HepG2 (cell line): ENCODE data around the gene GGACT. TPM values are rescaled to one million over a fixed set of nuclear protein-coding genes. Genes with fewer than 3 reads are reported as not detected.

ENCODE experiments used
- AKNA ChIP-seq: sonication (generic); formaldehyde crosslinking; IDR thresholded peaks from 2 replicates; pipeline ENCODE4 v1.4.0; 2020; ENCODE audit warnings: missing genetic modification reagents, borderline replicate concordance
- EED ChIP-seq: sonication (generic); formaldehyde crosslinking; IDR thresholded peaks from 2 replicates; pipeline ENCODE4 v1.5.0; 2020; ENCODE audit warnings: mild to moderate bottlenecking, missing genetic modification reagents
- GMEB2 ChIP-seq: IDR thresholded peaks from 2 replicates; pipeline ENCODE4 v1.6.1; 2016; ENCODE audit warnings: missing biosample characterization, missing genetic modification reagents, low read depth
- GPN1 ChIP-seq: sonication (generic); formaldehyde crosslinking; IDR thresholded peaks from 2 replicates; pipeline ENCODE4 v1.5.1; 2020; ENCODE audit warnings: missing genetic modification reagents, borderline replicate concordance
- HMGXB4 ChIP-seq, 2 experiments: sonication (generic) in 1 of 2; formaldehyde crosslinking in 1 of 2; IDR thresholded peaks; 2 replicates each; pipeline versions ENCODE4 v1.4.0 to v1.6.1; 2018 to 2020; ENCODE audit warnings: missing genetic modification reagents in 2 of 2, borderline replicate concordance in 1 of 2, low read depth in 1 of 2, mild to moderate bottlenecking in 1 of 2, missing biosample characterization in 1 of 2
- KDM6A ChIP-seq: IDR thresholded peaks from 2 replicates; pipeline ENCODE4 v1.6.1; 2016; ENCODE audit warnings: low read depth
- NFE2 ChIP-seq: sonication (generic); formaldehyde crosslinking; IDR thresholded peaks from 2 replicates; pipeline ENCODE4 v1.4.0; 2020; ENCODE audit warnings: missing genetic modification reagents
- PHF20 ChIP-seq: sonication (generic); formaldehyde crosslinking; IDR thresholded peaks from 2 replicates; pipeline ENCODE4 v1.5.0; 2020; ENCODE audit warnings: mild to moderate bottlenecking, missing genetic modification reagents
- SATB2 ChIP-seq: sonication (generic); formaldehyde crosslinking; IDR thresholded peaks from 2 replicates; pipeline ENCODE4 v1.5.0; 2020; ENCODE audit warnings: missing genetic modification reagents
- ZBTB25 ChIP-seq: IDR thresholded peaks from 2 replicates; pipeline ENCODE4 v1.6.1; 2018; ENCODE audit warnings: missing genetic modification reagents
- ZBTB7B ChIP-seq: sonication (generic); formaldehyde crosslinking; IDR thresholded peaks from 2 replicates; pipeline ENCODE4 v1.4.0; 2020; ENCODE audit warnings: missing genetic modification reagents
- ZNF274 ChIP-seq: sonication (generic); formaldehyde crosslinking; IDR thresholded peaks from 2 replicates; pipeline ENCODE4 v1.5.1; 2020; ENCODE audit warnings: mild to moderate bottlenecking, missing genetic modification reagents
- ZNF609 ChIP-seq: sonication (generic); formaldehyde crosslinking; IDR thresholded peaks from 2 replicates; pipeline ENCODE4 v1.4.0; 2020; ENCODE audit warnings: mild to moderate bottlenecking, missing genetic modification reagents, borderline replicate concordance
- ZNF629 ChIP-seq: sonication (generic); formaldehyde crosslinking; conservative IDR thresholded peaks from 2 replicates; pipeline ENCODE4 v1.5.0; 2020; ENCODE audit warnings: missing genetic modification reagents
- polyA plus RNA-seq, 8 experiments: library from polyadenylated mRNA; depleted of rRNA in 3 of 8; stranded (reverse) in 7 of 8; unstranded in 1 of 8; fragments of >200 nt; fragmentation: Illumina TruSeq in 4 of 8; extraction: Trizol in 4 of 8; gene quantifications; 2 replicates each; pipeline versions ENCODE4 v1.2.1 to v1.2.3, GENCODE V29; 2011 to 2016; ENCODE audit warnings: low read depth in 4 of 8, missing spikeins in 1 of 8, mixed read lengths in 1 of 8; ENCODE audit not compliant: insufficient read depth in 1 of 8
- total RNA-seq, 5 experiments: library from RNA; depleted of rRNA; stranded (reverse); fragments of >200 nt; fragmentation: Illumina TruSeq; extraction: Trizol; gene quantifications; 2 replicates each; pipeline ENCODE4 v1.2.3, GENCODE V29; 2016; ENCODE audit warnings: low read depth in 1 of 5

GGACT gene
- total and polyA plus RNA-seq, 2 of the 13 experiments (the other 11 are each of a cell fraction or from before 2014, with no cell fraction given), result 1.7 to 1.9 TPM

- TF ChIP-seq KDM6A (CRISPR knock-in tag), result no peak
- no peak for TF ChIP-seq SATB2 (CRISPR knock-in tag)
- TF ChIP-seq ZBTB7B (CRISPR knock-in tag), result peak; percentile 69
- TF ChIP-seq ZNF609, result peak; percentile 76; the same call in 1 of the 2 replicates
- TF ChIP-seq AKNA (CRISPR knock-in tag), result no peak
- TF ChIP-seq ZNF629, result 0 out of 2 replicates have a peak, but pooled peaks have one; percentile 10
- no peak for TF ChIP-seq EED (CRISPR knock-in tag)
- no peak for TF ChIP-seq ZNF274
- 0 out of 2 replicates have a peak, but pooled peaks have one; percentile 39 for TF ChIP-seq ZBTB25 (CRISPR knock-in tag)
- peak in 1 of 2 experiments; percentile 29; a peak in 1 of 4 replicates for TF ChIP-seq HMGXB4 (CRISPR knock-in tag; IDR thresholded peaks at IDR 0.05; ENCODE audit: borderline replicate concordance in 1 of 2, low read depth in 1 of 2)
- TF ChIP-seq GPN1 (CRISPR knock-in tag), result no peak
- no peak for TF ChIP-seq GMEB2 (CRISPR knock-in tag)
- peak; percentile 42; the same call in 1 of the 2 replicates for TF ChIP-seq PHF20 (CRISPR knock-in tag)
- no peak for TF ChIP-seq NFE2 (CRISPR knock-in tag)
Observed at GRCh38 chr13:100543872-100544602, 44.6 kb downstream of the GGACT start (continued).
